Suprapubic skin (tissue), 4 donors: ENCODE data around the gene SOX9. TPM values are rescaled to one million over a fixed set of nuclear protein-coding genes. Genes with fewer than 3 reads are reported as not detected.

Experiments used
- DNase-seq, 2 donors: peaks; one replicate each; pipeline ENCODE4 v3.0.0-alpha.2; 2019; ENCODE audit warnings: low spot score in 2 of 2
- H3K27ac ChIP-seq: fragments of 200-600 bp; sonication (generic); one replicate; pipeline ENCODE4 v1.5.1; 2019
- H3K27me3 ChIP-seq: fragments of 200-600 bp; sonication (generic); one replicate; pipeline ENCODE4 v1.5.1; 2019
- H3K36me3 ChIP-seq: fragments of 200-600 bp; sonication (generic); one replicate; pipeline ENCODE4 v1.5.1; 2019
- H3K4me1 ChIP-seq: fragments of 200-600 bp; sonication (generic); one replicate; pipeline ENCODE4 v1.5.1; 2019
- H3K4me3 ChIP-seq: fragments of 200-600 bp; sonication (generic); one replicate; pipeline ENCODE4 v1.5.1; 2019; ENCODE audit warnings: mild to moderate bottlenecking
- H3K9me3 ChIP-seq: fragments of 200-600 bp; sonication (generic); one replicate; pipeline ENCODE4 v1.5.1; 2019
- EP300 ChIP-seq: sonication (generic); formaldehyde crosslinking; IDR thresholded peaks from one replicate; pipeline ENCODE4 v1.6.1; 2017; ENCODE audit warnings: antibody characterized with exemption
- POLR2A ChIP-seq, 2 donors: fragments of 450-650 bp; IDR thresholded peaks; one replicate each; pipeline ENCODE4 v1.6.1; 2017; ENCODE audit warnings: antibody characterized with exemption in 2 of 2, mild to moderate bottlenecking in 2 of 2, moderate library complexity in 2 of 2
- POLR2AphosphoS5 ChIP-seq, 3 donors: sonication (generic); formaldehyde crosslinking; IDR thresholded peaks; one replicate each; pipeline ENCODE4 v1.6.1; 2017; ENCODE audit warnings: antibody characterized with exemption in 3 of 3
- WGBS: methylation state at CpG from one replicate; pipeline ENCODE4 v1.1.5; 2018; 5-methylcytosine and 5-hydroxymethylcytosine counted together
- total RNA-seq, 4 donors: library from RNA; depleted of rRNA; stranded (reverse); fragments of >200 nt; gene quantifications; one replicate each; pipeline ENCODE4 v1.1.0, GENCODE V29; 2016
- TF ChIP-seq, protein P1 (sequence below), 2 donors: fragments of 200-600 bp in 1 of 2; fragments of 450-650 bp in 1 of 2; sonication (generic) in 1 of 2; IDR thresholded peaks; one replicate each; pipeline ENCODE4 v1.5.1; 2016 to 2019; ENCODE audit warnings: antibody characterized with exemption in 2 of 2, mild to moderate bottlenecking in 1 of 2, moderate library complexity in 1 of 2

Gene SOX9
- total RNA-seq, 4 donors from 2014 or later = 30.0 to 52.3 (median 42.9) TPM

DNA sequence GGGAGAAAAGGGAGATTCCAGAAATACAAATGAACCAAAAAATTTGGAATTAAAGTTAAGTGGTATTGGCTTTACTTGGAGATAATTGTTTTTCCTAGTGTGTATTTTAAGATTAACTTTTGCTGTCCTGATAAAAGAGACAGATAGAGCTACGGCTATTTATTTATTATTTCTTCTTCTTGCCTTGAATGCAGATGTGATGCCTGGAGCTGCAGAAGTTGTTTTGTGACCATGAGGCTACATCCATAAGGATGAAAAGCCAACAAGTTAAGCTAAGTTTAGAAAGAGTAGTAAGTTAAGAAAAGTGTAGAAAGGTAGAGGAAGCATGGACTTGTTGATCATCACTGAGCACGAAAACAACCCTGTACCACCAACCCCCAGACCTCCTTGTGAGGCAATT is 41.7 kb downstream of the SOX9 start:
- Histone ChIP-seq H3K9me3 (no peaks in the 10 kb centered on the region), H3K36me3 (no peaks in the 10 kb centered on the region), H3K4me1 (no peaks in the 10 kb centered on the region), H3K27me3 (peaks cover 3% of the 10 kb centered on the region), H3K4me3 (no peak overlapping the region), H3K27ac (no peak overlapping the region)
- TF ChIP-seq POLR2AphosphoS5 (IDR thresholded peaks at IDR 0.05) = no peak
- no peak for TF ChIP-seq EP300
- TF ChIP-seq POLR2A (IDR thresholded peaks at IDR 0.05) = no peak
- TF ChIP-seq, protein P1, sequence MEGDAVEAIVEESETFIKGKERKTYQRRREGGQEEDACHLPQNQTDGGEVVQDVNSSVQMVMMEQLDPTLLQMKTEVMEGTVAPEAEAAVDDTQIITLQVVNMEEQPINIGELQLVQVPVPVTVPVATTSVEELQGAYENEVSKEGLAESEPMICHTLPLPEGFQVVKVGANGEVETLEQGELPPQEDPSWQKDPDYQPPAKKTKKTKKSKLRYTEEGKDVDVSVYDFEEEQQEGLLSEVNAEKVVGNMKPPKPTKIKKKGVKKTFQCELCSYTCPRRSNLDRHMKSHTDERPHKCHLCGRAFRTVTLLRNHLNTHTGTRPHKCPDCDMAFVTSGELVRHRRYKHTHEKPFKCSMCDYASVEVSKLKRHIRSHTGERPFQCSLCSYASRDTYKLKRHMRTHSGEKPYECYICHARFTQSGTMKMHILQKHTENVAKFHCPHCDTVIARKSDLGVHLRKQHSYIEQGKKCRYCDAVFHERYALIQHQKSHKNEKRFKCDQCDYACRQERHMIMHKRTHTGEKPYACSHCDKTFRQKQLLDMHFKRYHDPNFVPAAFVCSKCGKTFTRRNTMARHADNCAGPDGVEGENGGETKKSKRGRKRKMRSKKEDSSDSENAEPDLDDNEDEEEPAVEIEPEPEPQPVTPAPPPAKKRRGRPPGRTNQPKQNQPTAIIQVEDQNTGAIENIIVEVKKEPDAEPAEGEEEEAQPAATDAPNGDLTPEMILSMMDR (IDR thresholded peaks at IDR 0.05) = no peak
- 92% methylated on average over 2 of the region's 2 CpGs for WGBS
- DNase-seq = no peak

DNA sequence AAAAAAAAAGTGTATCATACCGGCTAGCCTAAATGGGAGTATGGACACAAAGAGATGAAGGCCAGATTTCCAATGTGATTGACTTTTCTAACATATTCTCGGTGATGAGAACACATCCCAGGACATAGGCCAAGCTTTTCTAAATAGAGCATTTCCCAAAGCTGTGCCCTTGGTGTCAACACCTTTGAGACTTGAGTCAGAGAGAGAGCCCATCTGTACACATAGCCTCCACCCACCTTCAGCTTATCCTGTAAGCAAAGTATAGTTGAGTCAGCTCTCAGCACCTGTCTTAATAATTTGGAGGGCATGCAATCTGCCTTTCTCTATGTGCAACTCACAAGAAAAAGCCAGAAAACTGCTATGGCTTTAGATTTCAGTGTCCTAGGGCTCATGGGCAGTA is 42.7 kb downstream of the SOX9 start:
- H3K4me3 ChIP-seq = no peak overlapping the region
- no peak overlapping the region for H3K27ac ChIP-seq
- H3K36me3 ChIP-seq = no peaks in the 10 kb centered on the region
- DNase-seq = no peak
- peaks cover 3% of the 10 kb centered on the region for H3K27me3 ChIP-seq
- no peak for TF ChIP-seq EP300
- TF ChIP-seq POLR2A (IDR thresholded peaks at IDR 0.05) = no peak
- TF ChIP-seq, protein P1 (IDR thresholded peaks at IDR 0.05) = no peak
- no peak for TF ChIP-seq POLR2AphosphoS5 (IDR thresholded peaks at IDR 0.05)
- no peaks in the 10 kb centered on the region for H3K4me1 ChIP-seq
- no peaks in the 10 kb centered on the region for H3K9me3 ChIP-seq
- WGBS = 92% methylated on average over 2 of the region's 2 CpGs

DNA sequence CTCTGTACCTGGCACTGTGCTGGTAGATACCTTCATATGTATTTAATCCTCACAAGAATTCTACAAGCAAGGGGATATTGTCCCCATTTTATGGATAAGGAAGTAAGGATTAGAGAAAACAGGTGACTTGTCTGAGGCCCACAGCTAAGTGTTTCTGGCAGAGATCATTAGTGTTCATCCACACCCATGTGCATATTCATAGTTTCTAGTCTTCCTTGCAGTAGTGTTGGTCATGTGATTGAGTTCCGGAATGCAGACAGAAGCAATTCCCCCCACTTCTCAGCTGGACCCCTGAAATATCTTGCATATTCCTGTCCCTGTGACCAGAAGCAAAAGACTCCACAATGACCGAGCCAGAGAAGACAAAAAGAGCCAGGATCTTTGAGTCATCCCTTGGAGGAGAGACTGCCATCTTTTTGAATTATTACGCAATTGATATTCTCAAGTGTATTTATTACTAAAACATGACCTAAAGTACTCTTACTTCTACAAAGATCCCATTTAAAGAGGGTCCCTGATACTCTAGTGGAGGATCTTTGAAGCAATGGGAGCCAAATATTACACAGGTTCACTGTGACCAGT is 43.4 kb downstream of the SOX9 start:
- Histone ChIP-seq H3K36me3 (no peaks in the 10 kb centered on the region), H3K27me3 (peaks cover 3% of the 10 kb centered on the region), H3K4me3 (no peak overlapping the region), H3K4me1 (no peaks in the 10 kb centered on the region), H3K27ac (no peak overlapping the region), H3K9me3 (no peaks in the 10 kb centered on the region)
- TF ChIP-seq EP300 (no peak), POLR2A (IDR thresholded peaks at IDR 0.05) (no peak), POLR2AphosphoS5 (IDR thresholded peaks at IDR 0.05) (no peak)
- TF ChIP-seq, protein P1 (IDR thresholded peaks at IDR 0.05) = no peak
- 71% methylated on average over 3 of the region's 3 CpGs for WGBS
- no peak for DNase-seq

DNA sequence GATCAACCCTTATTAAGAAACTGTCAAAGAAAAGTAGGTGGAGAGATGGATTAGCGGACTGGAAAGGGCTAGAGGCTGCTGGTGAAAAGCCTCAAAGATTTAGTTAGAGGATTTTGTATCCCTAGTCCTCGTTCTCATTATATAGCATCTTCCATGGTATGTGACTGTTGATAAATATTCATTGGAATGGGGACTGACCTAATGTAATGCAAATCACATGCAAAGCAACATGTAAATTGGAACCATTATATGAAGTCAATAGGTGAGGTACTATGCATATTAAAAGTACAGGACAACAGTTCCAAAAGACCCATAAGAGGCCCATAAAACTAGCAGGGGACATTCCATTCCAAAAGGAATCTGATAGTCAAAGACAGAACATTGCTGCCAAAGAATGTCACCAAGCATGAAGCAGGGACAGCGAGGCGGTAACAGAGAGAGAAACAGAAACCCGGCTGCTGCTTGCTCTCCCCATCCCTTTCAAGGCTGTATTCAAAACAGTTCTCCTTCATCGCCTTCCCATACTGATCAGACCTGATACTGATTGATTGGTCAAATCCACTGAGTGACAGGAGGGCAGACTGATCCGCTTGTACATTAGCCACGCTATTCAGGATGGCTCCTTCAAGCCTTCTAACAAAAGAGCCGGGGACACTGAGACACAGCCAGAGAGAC is 44.5 kb downstream of the SOX9 start:
- Histone ChIP-seq H3K4me1 (no peaks in the 10 kb centered on the region), H3K36me3 (no peaks in the 10 kb centered on the region), H3K9me3 (no peaks in the 10 kb centered on the region), H3K27ac (no peak overlapping the region), H3K4me3 (no peak overlapping the region), H3K27me3 (peaks cover 3% of the 10 kb centered on the region)
- TF ChIP-seq POLR2AphosphoS5 (IDR thresholded peaks at IDR 0.05) (no peak), POLR2A (IDR thresholded peaks at IDR 0.05) (no peak), EP300 (no peak)
- TF ChIP-seq, protein P1 (IDR thresholded peaks at IDR 0.05) = no peak
- no peak for DNase-seq
- WGBS = 78% methylated on average over 9 of the region's 9 CpGs

DNA sequence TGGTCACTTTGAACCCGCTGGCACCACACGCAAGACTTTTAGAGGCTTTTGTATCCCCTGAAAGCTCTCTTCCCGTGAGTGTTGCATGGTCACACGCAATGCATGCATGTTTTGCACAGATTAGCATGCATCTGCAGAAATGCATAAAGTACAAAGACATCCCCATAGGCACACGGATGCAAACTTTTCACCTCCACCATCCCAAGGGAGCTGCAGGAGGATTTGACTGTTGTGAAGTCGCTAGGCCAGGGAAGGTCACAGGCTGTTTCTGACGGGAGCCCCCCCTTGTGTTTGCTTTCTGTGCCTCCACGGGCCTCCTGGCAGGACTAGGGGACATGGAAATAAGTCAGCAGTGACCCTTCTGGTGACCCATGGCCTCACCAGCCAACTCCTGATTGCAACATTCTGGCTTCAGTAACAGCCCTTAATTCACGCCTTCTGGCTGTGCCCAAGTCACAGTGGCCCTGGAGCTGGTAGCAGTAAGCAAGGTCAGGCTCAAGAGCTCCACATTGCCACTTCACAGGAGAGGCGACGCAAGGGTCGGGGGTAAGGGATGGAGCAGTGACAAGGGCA is 45.1 kb downstream of the SOX9 start:
- DNase-seq = no peak
- 82% methylated on average over 11 of the region's 12 CpGs for WGBS
- TF ChIP-seq EP300 (no peak), POLR2A (IDR thresholded peaks at IDR 0.05) (no peak), POLR2AphosphoS5 (IDR thresholded peaks at IDR 0.05) (no peak)
- TF ChIP-seq, protein P1 (IDR thresholded peaks at IDR 0.05) = no peak

More for the DNA sequence above, 45.1 kb downstream of the SOX9 start:
- Histone ChIP-seq H3K27ac (no peak overlapping the region), H3K36me3 (no peaks in the 10 kb centered on the region), H3K4me3 (no peak overlapping the region), H3K27me3 (peaks cover 3% of the 10 kb centered on the region), H3K4me1 (no peaks in the 10 kb centered on the region), H3K9me3 (no peaks in the 10 kb centered on the region)
